HG02884 (cell line): Measurements from ENCODE around the gene ANXA8L1.
"Not testable (repeated sequence)": the region's sequence is repeated elsewhere in the genome, so short reads cannot be mapped to it uniquely, and the experiment has no call there.

ENCODE experiments used
- ATAC-seq: cut with Tn5 transposase; IDR thresholded peaks from one replicate; pipeline ENCODE4 v1.9.1; 2021; ENCODE audit warnings: mild to moderate bottlenecking, moderate library complexity; ENCODE audit not compliant: unreplicated experiment

Gene ANXA8L1

GRCh38 chr10:46396441-46397279 lies 21.1 kb downstream of the ANXA8L1 start:
- not testable (repeated sequence) for ATAC-seq

- not testable (repeated sequence) for ATAC-seq
These were observed 22.2 kb downstream of the ANXA8L1 start for GRCh38 chr10:46397767-46398166.

- ATAC-seq = not testable (repeated sequence)
These were observed 22.8 kb downstream of the ANXA8L1 start for GRCh38 chr10:46398212-46398886.

DNA sequence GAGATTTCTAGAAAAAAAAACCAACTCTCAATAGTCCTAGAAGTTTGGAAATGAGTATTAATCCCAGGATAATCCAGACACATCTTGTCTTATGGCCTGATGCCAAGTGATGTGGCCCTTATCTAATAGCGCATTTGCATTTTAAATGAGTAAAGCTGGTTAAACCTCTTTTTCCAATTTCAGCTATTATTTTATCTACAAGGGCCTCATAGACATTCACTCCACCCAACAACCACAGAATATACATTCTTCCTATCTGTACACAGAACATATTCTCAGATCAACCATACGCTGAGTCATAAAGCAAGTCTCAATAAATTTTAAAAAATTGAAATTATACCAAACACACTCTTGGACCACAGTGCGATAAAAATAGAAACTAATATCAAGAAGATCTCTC lies 34.0 kb downstream of the ANXA8L1 start:
- ATAC-seq = not testable (repeated sequence)

DNA sequence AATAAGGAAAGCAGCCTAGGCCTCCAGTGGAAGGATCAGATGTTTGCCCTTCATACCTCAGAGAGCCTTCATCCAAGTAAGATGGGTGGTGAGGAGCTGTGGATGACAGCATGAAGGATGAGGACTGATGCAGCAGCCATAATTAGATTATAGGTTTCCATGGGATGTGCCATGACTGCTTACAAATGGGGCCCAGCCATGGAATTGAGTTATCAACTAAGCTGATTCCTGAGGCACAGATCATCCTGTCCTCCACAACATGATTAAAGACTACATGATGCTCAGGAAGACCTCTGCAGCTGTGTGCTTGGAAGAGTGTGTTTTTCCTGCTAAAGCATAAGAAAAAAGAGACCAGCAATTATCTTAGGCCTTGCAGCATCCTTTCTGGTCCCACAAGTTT lies 35.5 kb downstream of the ANXA8L1 start:
- ATAC-seq = not testable (repeated sequence)

DNA sequence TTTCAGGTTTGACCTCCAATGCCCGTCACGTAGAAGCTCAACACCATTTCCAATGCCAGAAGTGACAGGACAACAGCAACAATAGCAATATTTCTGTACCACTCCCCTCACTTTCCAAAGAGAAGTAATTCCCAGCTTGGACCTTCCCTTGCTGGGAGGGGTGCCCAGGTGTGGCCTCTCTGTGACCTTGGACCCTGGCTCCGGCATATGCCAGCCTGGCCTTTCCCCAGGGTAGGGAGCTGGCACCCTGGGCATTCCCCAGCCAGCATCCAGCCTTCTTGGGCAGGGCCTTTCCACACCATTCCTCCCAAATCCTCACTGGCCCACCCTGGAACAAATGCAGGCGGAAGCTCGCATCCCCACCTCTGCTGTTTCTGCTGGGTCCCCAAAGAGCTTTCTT lies 37.1 kb downstream of the ANXA8L1 start:
- ATAC-seq = not testable (repeated sequence)

DNA sequence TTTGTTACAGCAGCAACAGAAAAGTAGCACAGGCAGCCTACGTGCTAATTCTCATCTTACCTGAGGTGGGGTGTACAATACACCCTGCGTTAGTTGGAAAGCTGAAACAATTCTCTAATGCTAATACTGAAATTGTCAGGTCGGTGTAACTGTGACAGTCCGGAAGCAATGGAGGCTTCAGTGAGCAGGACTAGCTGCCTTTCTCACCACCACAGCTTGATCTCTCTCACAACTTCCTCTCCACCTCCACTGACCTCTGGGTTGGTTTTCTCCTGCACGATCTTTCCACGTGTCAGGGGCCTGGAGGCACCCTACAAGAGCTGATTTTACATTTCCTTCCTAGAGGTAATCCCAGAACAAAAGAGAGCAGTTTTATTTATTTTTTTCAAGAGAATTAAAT lies 39.7 kb downstream of the ANXA8L1 start:
- ATAC-seq = not testable (repeated sequence)

DNA sequence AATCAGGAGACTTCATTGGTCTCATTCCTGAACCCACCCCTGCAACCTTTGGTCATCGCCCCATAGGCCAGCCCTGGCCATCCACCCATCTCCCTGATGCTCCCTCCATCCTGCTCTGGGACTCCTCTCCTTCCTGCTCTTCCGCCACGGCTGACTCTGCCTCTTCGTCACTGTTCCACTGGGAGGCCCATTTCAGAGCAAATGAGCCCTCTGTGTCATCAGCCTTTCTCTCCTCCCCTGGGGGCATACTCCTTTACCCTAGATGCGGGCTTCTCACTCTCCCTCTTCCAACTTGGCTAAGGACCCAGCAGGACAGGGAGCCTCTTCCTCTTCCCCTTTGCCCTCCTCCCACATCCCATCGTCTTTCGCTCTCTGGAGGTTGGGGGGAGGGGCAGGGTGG lies 42.7 kb downstream of the ANXA8L1 start:
- ATAC-seq = not testable (repeated sequence)

DNA sequence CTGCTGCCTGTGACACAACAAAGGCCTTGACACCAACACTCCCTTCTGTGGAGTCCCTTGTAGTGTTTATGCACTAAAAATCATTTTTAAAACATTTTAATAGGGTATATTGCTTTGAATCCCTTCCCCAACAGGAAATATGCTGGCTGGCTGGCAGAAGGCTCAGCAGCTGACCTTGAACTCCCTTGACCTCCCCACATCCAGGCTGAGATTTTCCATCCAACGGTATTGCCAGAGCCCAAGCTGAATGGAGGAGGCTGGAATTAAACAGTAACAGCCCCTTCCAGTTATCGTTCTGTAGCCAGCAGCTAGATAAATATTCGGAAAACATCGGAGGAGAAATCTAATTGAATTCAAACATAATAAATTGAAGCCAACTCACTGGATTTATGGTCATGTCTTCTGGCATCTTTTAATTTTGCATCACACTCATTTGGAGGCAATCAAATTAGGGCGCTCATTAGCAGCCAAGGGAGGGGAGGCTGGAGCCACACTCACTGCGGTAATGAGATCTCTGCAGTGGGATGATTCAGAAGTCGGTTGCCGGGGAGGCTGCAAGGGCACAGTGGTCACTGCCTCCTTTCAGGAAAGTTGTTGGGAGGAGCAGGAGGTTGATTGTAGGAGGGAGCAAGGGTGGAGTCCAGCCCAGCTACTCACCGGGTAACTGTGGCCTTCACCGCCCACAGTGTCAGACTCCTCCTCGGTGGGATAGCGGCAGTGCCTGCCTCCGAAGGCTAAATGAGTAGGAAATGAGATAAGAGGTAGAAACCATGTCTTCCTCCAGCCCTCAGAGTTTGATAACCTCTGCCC lies 44.2 kb downstream of the ANXA8L1 start:
- ATAC-seq = not testable (repeated sequence)

- ATAC-seq = not testable (repeated sequence)
These were observed 48.0 kb downstream of the ANXA8L1 start for GRCh38 chr10:46423550-46423949.

DNA sequence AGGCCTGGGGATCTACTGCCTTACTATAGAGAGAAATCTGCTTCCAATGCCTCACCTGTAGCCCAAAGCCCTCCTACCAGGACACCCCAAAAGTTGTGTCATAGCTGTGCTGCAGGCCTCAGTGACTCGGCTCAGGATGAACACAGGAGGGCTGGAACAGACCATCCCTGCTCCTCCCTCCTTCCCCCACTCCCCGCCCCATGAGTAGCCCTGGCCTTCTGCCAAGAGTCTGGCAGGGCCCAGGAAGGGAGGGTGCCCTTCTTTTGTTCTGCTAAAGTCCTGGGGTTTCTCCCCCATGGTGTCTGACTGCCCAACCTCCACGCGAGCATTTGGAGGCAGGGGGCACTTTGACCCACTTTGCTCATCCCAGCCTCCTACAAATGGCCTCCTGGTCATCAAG lies 65.4 kb downstream of the ANXA8L1 start:
- not testable (repeated sequence) for ATAC-seq
